ENCODE results near the gene PIP5K1B. TPM values are rescaled to one million over a fixed set of nuclear protein-coding genes. Genes with fewer than 3 reads are reported as not detected.

The PIP5K1B gene
- total and polyA plus RNA-seq, 2 donors (not counting 3 experiments of a cell fraction or from before 2014, with no cell fraction given), result 0.27 TPM; not detected in 1

GRCh38 chr9:68664036-68664435 lies 41.0 kb upstream of the PIP5K1B start:
- no peaks in the 10 kb centered on the region for H4K20me1 ChIP-seq (replicated peaks; ENCODE audit: control insufficient read depth, extremely low read depth, insufficient read depth, low read length)
- TF ChIP-seq, protein P1, sequence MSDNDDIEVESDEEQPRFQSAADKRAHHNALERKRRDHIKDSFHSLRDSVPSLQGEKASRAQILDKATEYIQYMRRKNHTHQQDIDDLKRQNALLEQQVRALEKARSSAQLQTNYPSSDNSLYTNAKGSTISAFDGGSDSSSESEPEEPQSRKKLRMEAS (IDR thresholded peaks at IDR 0.05; ENCODE audit: insufficient read depth, insufficient read length), result no peak
- no peak for TF ChIP-seq CTCF (IDR thresholded peaks at IDR 0.05; ENCODE audit: extremely low read depth in 1 of 2, insufficient read depth in 1 of 2, low read depth in 1 of 2, low read length in 2 of 2)
- no peak for TF ChIP-seq POLR2A (IDR thresholded peaks at IDR 0.05; ENCODE audit: low read depth, low read length)
- TF ChIP-seq EZH2 (IDR thresholded peaks at IDR 0.05; ENCODE audit: borderline replicate concordance, low read depth, low read length, severe bottlenecking), result no peak
- no peak for TF ChIP-seq JUN (IDR thresholded peaks at IDR 0.05; ENCODE audit: borderline replicate concordance, insufficient read depth, insufficient read length, low read depth)
- no peak for TF ChIP-seq FOS (IDR thresholded peaks at IDR 0.05; ENCODE audit: borderline replicate concordance, insufficient read depth, low read length)
- TF ChIP-seq GATA2 (IDR thresholded peaks at IDR 0.05; ENCODE audit: insufficient read depth, insufficient read length, low read depth, low read length), result no peak
- TF ChIP-seq MYC (IDR thresholded peaks at IDR 0.05; ENCODE audit: low read depth, low read length), result no peak
- no peak for TF ChIP-seq POLR2AphosphoS5 (IDR thresholded peaks at IDR 0.05; ENCODE audit: insufficient read depth, low read depth, low read length)
- peaks cover 2% of the 10 kb centered on the region for H3K4me1 ChIP-seq (ENCODE audit: control insufficient read depth, extremely low read depth, insufficient read depth, low read length)
- H3K9me3 ChIP-seq (replicated peaks; ENCODE audit: control insufficient read depth, insufficient read depth, low read length), result no peaks in the 10 kb centered on the region
- H3K9me1 ChIP-seq (replicated peaks; ENCODE audit: control insufficient read depth, extremely low read depth, insufficient read depth, low read length), result no peaks in the 10 kb centered on the region
- CTCF ChIA-PET, result no interaction called here
- POLR2A ChIA-PET, result no interaction called here
- H3K9ac ChIP-seq (replicated peaks; ENCODE audit: extremely low read depth, insufficient read depth, low read length), result no peak overlapping the region
- H3K4me3 ChIP-seq (replicated peaks in 1 of 3; ENCODE audit: insufficient read depth in 1 of 3, low read depth in 1 of 3, low read length in 3 of 3), result no peak overlapping the region
- H2AFZ ChIP-seq (ENCODE audit: low read depth, low read length), result no peak overlapping the region
- intact Hi-C loops (cut with micrococcal nuclease), result no loop called here
- dilution Hi-C loops (cut with MboI; ENCODE audit: extremely low pct_ligation_motif_present, low sequenced_read_pairs), result no loop called here
- no peaks in the 10 kb centered on the region for H3K27me3 ChIP-seq (ENCODE audit: control insufficient read depth in 2 of 2, insufficient read depth in 2 of 2, low read length in 2 of 2)
- H3K27ac ChIP-seq (ENCODE audit: insufficient read depth, low read depth, low read length), result no peak overlapping the region
- DNase-seq (ENCODE audit: low read depth, low spot score), result no peak
- no peak for FAIRE-seq
- H3K79me2 ChIP-seq (ENCODE audit: control insufficient read depth, insufficient read depth, low read length), result no peaks in the 10 kb centered on the region
- no peaks in the 10 kb centered on the region for H3K36me3 ChIP-seq (ENCODE audit: control insufficient read depth in 2 of 2, extremely low read depth in 1 of 2, insufficient read depth in 2 of 2, low read length in 2 of 2)
- no TSS peak for BruUV-seq (replicated peaks)
- no peak overlapping the region for H3K4me2 ChIP-seq (ENCODE audit: insufficient read depth, low read length)
